Measurements from ENCODE around the gene TCERG1. TPM values are rescaled to one million over a fixed set of nuclear protein-coding genes. Genes with fewer than 3 reads are reported as not detected.

The TCERG1 gene
- total RNA-seq, 4 donors from 2014 or later, result 18.0 to 53.9 (median 41.8) TPM

GRCh38 chr5:146529984-146530383 is 82.9 kb downstream of the TCERG1 start:
- H3K4me1 ChIP-seq, result no peaks in the 10 kb centered on the region
- intact Hi-C loops (cut with DNase I; ENCODE audit: low total_unique reads), result no loop called here
- TF ChIP-seq CTCF (IDR thresholded peaks at IDR 0.05 in 4 of 5, conservative IDR thresholded peaks at IDR 0.05 in 1 of 5) (no peak), POLR2A (IDR thresholded peaks at IDR 0.05) (no peak)
- H3K36me3 ChIP-seq, result no peaks in the 10 kb centered on the region
- H3K27ac ChIP-seq, result no peak overlapping the region
- H3K27me3 ChIP-seq, result no peaks in the 10 kb centered on the region
- H3K9me3 ChIP-seq, result no peaks in the 10 kb centered on the region
- ATAC-seq, result no peak
- in situ Hi-C loops (cut with MboI; ENCODE audit: low sequenced_read_pairs in 4 of 4), result loop anchor here (25.0 kb wide), 2 partner anchors 657 to 1057 kb away; no protein-coding TSS in a partner anchor
- H3K4me3 ChIP-seq, result no peak overlapping the region
- DNase-seq, result no peak

GRCh38 chr5:146533260-146533857 is 86.2 kb downstream of the TCERG1 start:
- Histone ChIP-seq H3K4me3 (no peak overlapping the region), H3K9me3 (no peaks in the 10 kb centered on the region), H3K27me3 (no peaks in the 10 kb centered on the region), H3K36me3 (no peaks in the 10 kb centered on the region), H3K27ac (no peak overlapping the region), H3K4me1 (no peaks in the 10 kb centered on the region)
- in situ Hi-C loops (cut with MboI; ENCODE audit: low sequenced_read_pairs in 4 of 4), result loop anchor here (25.0 kb wide), 2 partner anchors 654 to 1054 kb away; no protein-coding TSS in a partner anchor
- peak in 1 of 2 donors; percentile 72 for ATAC-seq
- intact Hi-C loops (cut with DNase I; ENCODE audit: low total_unique reads), result loop anchor here (2.0 kb wide), 1 partner anchor 655 kb away; no protein-coding TSS in a partner anchor
- TF ChIP-seq CTCF (IDR thresholded peaks at IDR 0.05 in 4 of 5, conservative IDR thresholded peaks at IDR 0.05 in 1 of 5) (peak; percentile 26 to 62 (median 44)), POLR2A (IDR thresholded peaks at IDR 0.05) (no peak)
- peak; percentile 11 to 17 for DNase-seq

- intact Hi-C loops (cut with DNase I; ENCODE audit: low total_unique reads) (loop anchor here (2.0 kb wide), 1 partner anchor 655 kb away; no protein-coding TSS in a partner anchor), in situ Hi-C loops (cut with MboI; ENCODE audit: low sequenced_read_pairs in 4 of 4) (loop anchor here (25.0 kb wide), 2 partner anchors 653 to 1053 kb away; no protein-coding TSS in a partner anchor)
- Histone ChIP-seq H3K4me3 (no peak overlapping the region), H3K27ac (no peak overlapping the region), H3K27me3 (no peaks in the 10 kb centered on the region), H3K9me3 (no peaks in the 10 kb centered on the region), H3K4me1 (no peaks in the 10 kb centered on the region), H3K36me3 (no peaks in the 10 kb centered on the region)
- TF ChIP-seq CTCF (IDR thresholded peaks at IDR 0.05 in 4 of 5, conservative IDR thresholded peaks at IDR 0.05 in 1 of 5) (no peak), POLR2A (IDR thresholded peaks at IDR 0.05) (no peak)
- no peak for ATAC-seq
- no peak for DNase-seq
These were observed 86.7 kb downstream of the TCERG1 start for GRCh38 chr5:146533882-146534281.

- Histone ChIP-seq H3K36me3 (no peaks in the 10 kb centered on the region), H3K27me3 (no peaks in the 10 kb centered on the region), H3K4me3 (no peak overlapping the region), H3K4me1 (no peaks in the 10 kb centered on the region), H3K27ac (no peak overlapping the region), H3K9me3 (no peaks in the 10 kb centered on the region)
- intact Hi-C loops (cut with DNase I; ENCODE audit: low total_unique reads), result no loop called here
- in situ Hi-C loops (cut with MboI; ENCODE audit: low sequenced_read_pairs in 4 of 4), result loop anchor here (25.0 kb wide), 2 partner anchors 649 to 1049 kb away; no protein-coding TSS in a partner anchor
- no peak for TF ChIP-seq CTCF (IDR thresholded peaks at IDR 0.05 in 4 of 5, conservative IDR thresholded peaks at IDR 0.05 in 1 of 5)
- no peak for TF ChIP-seq POLR2A (IDR thresholded peaks at IDR 0.05)
- ATAC-seq (no peak), DNase-seq (no peak)
These were observed 91.3 kb downstream of the TCERG1 start for GRCh38 chr5:146538432-146538831.
